ENCODE data around the gene CDK5RAP1. TPM values are rescaled to one million over a fixed set of nuclear protein-coding genes. Genes with fewer than 3 reads are reported as not detected.

CDK5RAP1 gene
- total and polyA plus RNA-seq, 8 donors = 12.0 to 38.7 (median 19.6) TPM

- 90 to 100% (median 100%) methylated on average over 1 of the region's 1 CpG for WGBS, 5 donors
- intact Hi-C loops (cut with DNase I; ENCODE audit: low total_unique reads) = no loop called here
- Histone ChIP-seq H3K27me3 (no peaks in the 10 kb centered on the region), H3K4me1 (no peaks in the 10 kb centered on the region), H3K9me3 (no peaks in the 10 kb centered on the region), H3K4me3 (no peak overlapping the region), H3K36me3 (peaks cover 39 to 98% (median 92%) of the 10 kb centered on the region in 4 donors), H3K27ac (no peak overlapping the region)
- TF ChIP-seq POLR2A (IDR thresholded peaks at IDR 0.05) = no peak
- TF ChIP-seq POLR2AphosphoS5 (IDR thresholded peaks at IDR 0.05) = no peak
- TF ChIP-seq, protein P1, sequence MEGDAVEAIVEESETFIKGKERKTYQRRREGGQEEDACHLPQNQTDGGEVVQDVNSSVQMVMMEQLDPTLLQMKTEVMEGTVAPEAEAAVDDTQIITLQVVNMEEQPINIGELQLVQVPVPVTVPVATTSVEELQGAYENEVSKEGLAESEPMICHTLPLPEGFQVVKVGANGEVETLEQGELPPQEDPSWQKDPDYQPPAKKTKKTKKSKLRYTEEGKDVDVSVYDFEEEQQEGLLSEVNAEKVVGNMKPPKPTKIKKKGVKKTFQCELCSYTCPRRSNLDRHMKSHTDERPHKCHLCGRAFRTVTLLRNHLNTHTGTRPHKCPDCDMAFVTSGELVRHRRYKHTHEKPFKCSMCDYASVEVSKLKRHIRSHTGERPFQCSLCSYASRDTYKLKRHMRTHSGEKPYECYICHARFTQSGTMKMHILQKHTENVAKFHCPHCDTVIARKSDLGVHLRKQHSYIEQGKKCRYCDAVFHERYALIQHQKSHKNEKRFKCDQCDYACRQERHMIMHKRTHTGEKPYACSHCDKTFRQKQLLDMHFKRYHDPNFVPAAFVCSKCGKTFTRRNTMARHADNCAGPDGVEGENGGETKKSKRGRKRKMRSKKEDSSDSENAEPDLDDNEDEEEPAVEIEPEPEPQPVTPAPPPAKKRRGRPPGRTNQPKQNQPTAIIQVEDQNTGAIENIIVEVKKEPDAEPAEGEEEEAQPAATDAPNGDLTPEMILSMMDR (IDR thresholded peaks at IDR 0.05) = no peak
- TF ChIP-seq EP300 (IDR thresholded peaks at IDR 0.05) = no peak
- DNase-seq = no peak
Measured at GRCh38 chr20:33386673-33387072, 14.6 kb downstream of the CDK5RAP1 start.

GRCh38 chr20:33377366-33377765, 24.0 kb downstream of the CDK5RAP1 start:
- TF ChIP-seq EP300 (IDR thresholded peaks at IDR 0.05) = no peak
- TF ChIP-seq POLR2A (IDR thresholded peaks at IDR 0.05) = no peak
- no peak for TF ChIP-seq POLR2AphosphoS5 (IDR thresholded peaks at IDR 0.05)
- TF ChIP-seq, protein P1 (IDR thresholded peaks at IDR 0.05) = no peak
- Histone ChIP-seq H3K4me1 (peaks cover 8 to 24% (median 18%) of the 10 kb centered on the region in 4 donors), H3K27ac (no peak overlapping the region), H3K36me3 (peaks cover 21 to 95% (median 81%) of the 10 kb centered on the region in 4 donors), H3K27me3 (no peaks in the 10 kb centered on the region), H3K4me3 (no peak overlapping the region), H3K9me3 (no peaks in the 10 kb centered on the region)
- intact Hi-C loops (cut with DNase I; ENCODE audit: low total_unique reads) = no loop called here
- DNase-seq = no peak
- 91 to 97% (median 93%) methylated on average over 2 of the region's 2 CpGs for WGBS, 5 donors

DNA sequence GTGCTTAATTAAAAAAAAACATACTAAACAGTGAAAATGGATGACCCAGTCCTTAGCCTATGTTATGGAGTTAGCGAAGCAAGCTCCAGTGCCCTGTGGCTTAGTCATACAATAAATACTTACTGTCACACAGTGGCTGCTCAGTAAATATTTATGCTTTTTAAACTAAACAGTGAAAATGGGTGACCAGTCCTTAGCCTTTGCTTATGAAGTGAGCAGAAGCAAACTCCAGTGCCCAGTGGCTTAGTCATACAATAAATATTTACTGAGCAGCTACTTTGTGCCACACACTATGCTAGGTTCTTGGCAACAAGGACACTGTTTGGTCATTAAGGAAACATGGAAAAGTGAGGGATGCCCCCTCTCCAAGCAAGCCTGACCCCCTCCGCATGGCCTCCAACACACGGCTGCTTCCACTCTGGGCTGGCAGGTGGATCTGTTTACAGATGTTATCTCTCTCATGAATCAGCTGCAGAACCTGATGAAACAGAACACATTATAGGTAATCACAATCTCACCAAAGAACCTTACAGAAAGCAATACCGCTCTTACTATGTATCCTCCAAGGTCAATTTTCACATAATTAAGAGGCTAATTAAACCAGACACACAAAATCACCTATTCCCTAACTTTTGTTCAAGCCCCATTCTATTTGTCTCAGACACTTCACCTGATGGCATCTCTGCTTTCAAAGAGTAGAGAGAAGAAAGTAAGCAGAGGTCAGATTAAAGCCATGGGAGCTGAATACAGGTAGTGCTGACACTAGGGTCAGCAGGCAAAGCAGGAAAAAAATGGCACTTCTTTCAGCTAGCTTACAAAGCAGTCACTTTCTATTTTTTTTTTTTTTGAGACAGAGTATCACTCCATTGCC, 27.3 kb downstream of the CDK5RAP1 start:
- H3K27me3 ChIP-seq = no peaks in the 10 kb centered on the region
- DNase-seq = peak in 1 of 2 donors; percentile 58
- no peak for TF ChIP-seq POLR2A (IDR thresholded peaks at IDR 0.05)
- peak in 1 of 3 donors; percentile 81 for TF ChIP-seq POLR2AphosphoS5 (IDR thresholded peaks at IDR 0.05)
- TF ChIP-seq, protein P1 (IDR thresholded peaks at IDR 0.05) = no peak
- 55 to 72% (median 65%) methylated on average over 4 of the region's 4 CpGs for WGBS, 5 donors
- H3K36me3 ChIP-seq = peaks cover 19 to 98% (median 83%) of the 10 kb centered on the region in 4 donors
- no peak overlapping the region for H3K4me3 ChIP-seq
- H3K9me3 ChIP-seq = no peaks in the 10 kb centered on the region
- H3K4me1 ChIP-seq = peaks cover 8 to 37% (median 21%) of the 10 kb centered on the region in 4 donors
- peak overlapping the region in 4 of 5 donors; percentile 43 to 54 (median 49) for H3K27ac ChIP-seq
- intact Hi-C loops (cut with DNase I; ENCODE audit: low total_unique reads) = no loop called here

DNA sequence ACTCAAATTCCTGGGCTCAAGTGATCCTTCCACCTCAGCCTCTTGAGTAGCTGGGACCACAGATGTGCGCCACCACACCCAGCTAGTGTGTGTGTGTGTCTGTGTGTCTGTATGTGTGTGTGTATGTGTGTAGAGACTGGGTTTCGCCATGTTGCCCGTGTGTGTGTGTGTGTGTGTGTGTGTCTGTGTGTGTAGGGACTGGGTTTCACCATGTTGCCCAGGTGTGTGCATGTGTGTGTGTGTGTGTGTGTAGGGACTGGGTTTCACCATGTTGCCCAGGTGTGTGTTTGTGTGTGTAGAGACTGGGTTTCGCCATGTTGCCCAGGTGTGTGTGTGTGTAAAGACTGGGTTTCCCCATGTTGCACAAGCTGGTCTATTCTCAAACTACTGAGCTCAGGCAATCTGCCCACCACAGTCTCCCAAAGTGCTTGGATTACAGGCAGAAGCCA, 28.3 kb downstream of the CDK5RAP1 start:
- H3K27ac ChIP-seq = peak overlapping the region in 4 of 5 donors; percentile 7 to 53 (median 36)
- no peaks in the 10 kb centered on the region for H3K27me3 ChIP-seq
- intact Hi-C loops (cut with DNase I; ENCODE audit: low total_unique reads) = no loop called here
- 76 to 94% (median 90%) methylated on average over 4 of the region's 4 CpGs for WGBS, 5 donors
- DNase-seq = peak in 1 of 2 donors; percentile 5
- no peaks in the 10 kb centered on the region for H3K9me3 ChIP-seq
- peaks cover 8 to 37% (median 21%) of the 10 kb centered on the region in 4 donors for H3K4me1 ChIP-seq
- H3K4me3 ChIP-seq = no peak overlapping the region
- TF ChIP-seq, protein P1 (IDR thresholded peaks at IDR 0.05) = no peak
- TF ChIP-seq EP300 (IDR thresholded peaks at IDR 0.05) = no peak
- no peak for TF ChIP-seq POLR2A (IDR thresholded peaks at IDR 0.05)
- TF ChIP-seq POLR2AphosphoS5 (IDR thresholded peaks at IDR 0.05) = no peak
- peaks cover 15 to 98% (median 83%) of the 10 kb centered on the region in 4 donors for H3K36me3 ChIP-seq
